IMR-90 (cell line): ENCODE results near the gene TNKS1BP1. TPM values are rescaled to one million over a fixed set of nuclear protein-coding genes. Genes with fewer than 3 reads are reported as not detected.

ENCODE experiments used
- CHD1 ChIP-seq: IDR thresholded peaks from 2 replicates; pipeline ENCODE4 v1.6.1; 2012; ENCODE audit warnings: low read depth, low read length, improper control_type of control experiment
- ELK1 ChIP-seq: fragments of 150-350 bp; IDR thresholded peaks from 2 replicates; pipeline ENCODE4 v1.6.1; 2016; ENCODE audit warnings: low read depth, mild to moderate bottlenecking, low read length, moderate library complexity, borderline replicate concordance
- MAZ ChIP-seq: IDR thresholded peaks from 2 replicates; pipeline ENCODE4 v1.6.1; 2012; ENCODE audit warnings: low read depth, mild to moderate bottlenecking, low read length, improper control_type of control experiment, moderate library complexity, borderline replicate concordance
- polyA plus RNA-seq, 3 experiments: library from polyadenylated mRNA; depleted of rRNA; stranded (reverse); fragments of >200 nt; gene quantifications; 2 replicates each; pipeline ENCODE4 v1.2.3, GENCODE V29; 2012; ENCODE audit warnings: low replicate concordance in 1 of 3
- total RNA-seq: library from RNA; depleted of rRNA; stranded (reverse); fragments of >200 nt; gene quantifications from 2 replicates; pipeline ENCODE4 v1.2.3, GENCODE V29; 2012

The TNKS1BP1 gene
- total and polyA plus RNA-seq, 2 of the 4 experiments (the other 2 are of a cell fraction) = 31.7 to 71.4 TPM

GRCh38 chr11:57322256-57323166 is 2.2 kb downstream of the TNKS1BP1 start (continued):
- TF ChIP-seq ELK1 = no peak
- TF ChIP-seq CHD1 = no peak
- TF ChIP-seq MAZ = peak; percentile 94
